MM.1S (cell line): ENCODE results near the gene CABLES1.

Source experiments
- CTCF ChIP-seq: fragments of 300-600 bp; sonication (generic); IDR thresholded peaks from 2 replicates; pipeline ENCODE4 v1.5.1; 2016; ENCODE audit warnings: antibody characterized with exemption, low read length, mixed read lengths
- EZH2 ChIP-seq: fragments of 300-600 bp; sonication (generic); optimal IDR thresholded peaks from 2 replicates; pipeline ENCODE3; 2017; ENCODE audit warnings: low read depth, mild to moderate bottlenecking, antibody characterized with exemption, low read length, mixed read lengths

- no peak for TF ChIP-seq CTCF
- TF ChIP-seq EZH2, result no peak
Measured at GRCh38 chr18:23149570-23149969, 14.3 kb downstream of the CABLES1 start.
